DMS 273 treated with DMSO at 0.1 percent for 48 hours (cell line): ENCODE results near the gene CGB5.
A peak's percentile ranks its signal among the peaks of the same experiment; 100 is the strongest.
"Not testable (repeated sequence)": the region's sequence is repeated elsewhere in the genome, so short reads cannot be mapped to it uniquely, and the experiment has no call there.

Source experiments
- DNase-seq: peaks from one replicate; lab custom pipeline; 2025; lab: John Stamatoyannopoulos, UW

Gene CGB5

DNA sequence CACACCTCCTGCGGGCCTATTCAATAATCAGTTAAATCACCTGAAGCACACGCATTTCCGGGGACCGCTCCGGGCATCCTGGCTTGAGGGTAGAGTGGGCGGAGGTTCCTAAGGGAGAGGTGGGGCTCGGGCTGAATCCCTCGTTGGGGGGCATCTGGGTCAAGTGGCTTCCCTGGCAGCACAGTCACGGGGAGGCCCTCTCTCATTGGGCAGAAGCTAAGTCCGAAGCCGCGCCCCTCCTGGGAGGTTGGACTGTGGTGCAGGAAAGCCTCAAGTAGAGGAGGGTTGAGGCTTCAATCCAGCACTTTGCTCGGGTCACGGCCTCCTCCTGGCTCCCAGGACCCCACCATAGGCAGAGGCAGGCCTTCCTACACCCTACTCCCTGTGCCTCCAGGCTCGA is at the start of gene CGB5:
CGB5 (plus strand) TSS at position 301 of the 400 bp plus-strand sequence. CDS start 362 bp downstream, outside the sequence.
- DNase-seq, result not testable (repeated sequence)

DNA sequence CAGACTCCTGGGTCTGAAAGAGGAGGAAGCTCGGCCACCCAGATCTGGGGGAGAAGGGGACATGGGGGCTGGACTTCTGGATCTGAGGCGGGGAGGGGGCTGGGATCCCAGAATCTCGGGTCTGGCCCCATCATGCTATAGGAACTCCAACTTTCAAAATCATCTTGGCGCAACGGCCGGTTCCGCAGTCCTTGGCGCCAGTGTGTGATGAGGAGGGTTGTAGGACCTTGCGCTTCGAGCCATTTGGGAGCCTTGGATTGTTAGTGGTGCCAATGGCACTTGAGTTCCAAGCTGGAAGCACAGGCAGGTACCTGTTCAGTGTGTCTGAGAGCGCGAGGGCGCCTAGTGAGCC is 49.6 kb upstream of the CGB5 start:
- DNase-seq, result no peak

DNA sequence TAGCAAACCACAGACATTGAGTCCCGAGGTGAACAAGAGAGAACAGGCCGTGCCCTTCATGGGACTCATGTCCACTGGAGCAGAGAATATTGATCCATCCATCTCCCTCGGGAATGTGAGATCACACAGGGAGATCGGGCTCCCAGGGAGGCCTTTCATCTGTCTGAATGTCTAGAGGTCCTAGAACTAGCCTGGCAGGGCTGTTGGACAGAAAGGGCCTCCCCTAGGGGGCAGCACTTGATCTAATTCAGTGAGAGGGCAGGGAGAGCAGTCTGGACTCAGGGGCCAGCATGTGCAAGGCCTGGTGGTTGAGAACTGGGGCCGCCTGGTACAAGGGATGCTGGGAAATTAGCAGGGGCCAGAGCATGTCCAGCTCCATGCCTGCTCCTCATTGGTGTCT is 45.7 kb upstream of the CGB5 start:
- DNase-seq, result peak; percentile 27

DNA sequence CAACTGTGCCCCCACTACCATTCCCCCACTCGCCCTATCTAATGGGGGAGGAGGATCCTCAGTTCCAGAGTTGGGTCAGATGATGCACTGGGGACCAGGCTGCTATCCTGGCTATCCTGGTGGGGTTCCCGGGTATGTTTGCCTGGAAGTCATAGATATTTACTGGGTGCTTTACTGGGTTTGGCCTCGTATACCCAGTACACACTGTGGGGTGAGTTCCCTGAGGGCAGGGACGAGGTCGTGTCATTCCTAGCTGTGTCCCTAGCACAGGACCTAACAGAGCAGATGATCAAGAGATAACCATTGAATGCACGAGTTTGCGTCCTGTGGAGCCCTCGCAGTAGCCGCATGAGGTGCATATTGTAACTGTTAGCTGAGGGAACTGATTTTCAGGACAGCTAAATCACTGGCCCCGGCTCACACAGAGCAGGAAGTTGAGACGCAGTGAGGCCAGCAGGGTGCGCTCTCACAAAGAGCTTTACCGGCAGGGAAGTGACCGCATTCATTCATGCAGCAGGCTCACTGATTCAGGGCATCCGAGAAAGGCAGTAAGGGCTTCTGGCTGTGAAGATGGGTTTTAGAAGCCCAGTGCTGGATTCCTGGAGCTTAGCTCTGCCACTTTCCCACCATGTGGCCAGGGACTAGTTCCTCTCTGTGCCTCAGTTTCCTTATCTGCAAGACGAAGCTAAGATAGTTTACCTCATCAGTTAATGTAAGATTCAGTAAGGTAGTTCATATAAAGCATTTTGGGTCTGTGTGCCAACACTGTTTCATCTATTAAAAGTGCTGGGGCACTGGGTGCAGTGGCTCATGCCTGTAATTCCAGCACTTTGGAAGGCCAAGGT is 43.9 kb upstream of the CGB5 start:
- DNase-seq, result no peak

DNA sequence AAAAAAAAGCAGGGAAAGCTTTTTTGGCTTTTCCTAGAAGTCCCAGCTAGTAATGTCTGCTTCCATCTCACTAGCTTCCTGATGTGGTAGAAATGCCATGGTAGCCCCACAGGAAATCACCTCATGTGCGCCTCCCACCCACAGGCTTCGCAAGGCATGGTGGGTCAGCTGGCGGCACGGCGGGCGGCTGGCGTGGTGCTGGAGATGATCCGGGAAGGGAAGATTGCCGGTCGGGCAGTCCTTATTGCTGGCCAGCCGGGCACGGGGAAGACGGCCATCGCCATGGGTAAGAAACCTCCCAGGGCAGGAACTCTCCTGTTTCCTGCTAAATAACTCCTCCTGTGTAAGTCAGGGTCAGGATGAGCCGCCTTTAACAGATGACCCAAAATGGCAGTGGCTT is 39.5 kb upstream of the CGB5 start:
- no peak for DNase-seq

DNA sequence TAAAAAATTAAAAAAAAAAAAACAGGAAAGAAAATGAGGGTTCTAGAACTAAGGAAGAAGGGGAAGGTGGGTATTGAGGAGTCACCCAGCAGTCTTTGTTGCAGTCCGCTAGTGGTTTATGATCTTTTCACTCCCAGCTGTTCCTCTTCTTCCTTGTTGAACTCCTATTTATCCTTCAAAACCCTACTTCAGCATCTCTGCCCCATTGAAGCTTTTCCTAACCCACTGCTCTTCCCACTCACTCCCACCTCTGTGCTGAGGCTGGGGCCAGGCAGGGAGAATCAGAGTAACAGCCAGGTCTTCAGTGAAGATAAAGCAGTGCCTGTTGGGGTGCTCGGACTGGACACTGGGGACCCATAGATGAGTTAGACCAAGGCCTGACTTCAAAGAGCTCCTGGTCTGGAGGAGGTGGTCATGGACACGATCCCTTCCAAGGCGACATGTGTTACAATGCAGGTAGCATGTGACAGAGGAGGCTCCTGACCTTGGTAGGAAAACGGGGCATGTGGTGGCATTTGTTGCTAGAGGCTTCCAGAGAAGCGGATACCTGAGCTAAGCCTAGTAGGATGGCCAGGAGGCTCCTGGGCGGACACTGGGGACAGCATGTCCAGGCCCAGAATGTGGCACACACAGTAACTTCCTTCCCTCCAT is 38.6 kb upstream of the CGB5 start:
- DNase-seq, result no peak

DNA sequence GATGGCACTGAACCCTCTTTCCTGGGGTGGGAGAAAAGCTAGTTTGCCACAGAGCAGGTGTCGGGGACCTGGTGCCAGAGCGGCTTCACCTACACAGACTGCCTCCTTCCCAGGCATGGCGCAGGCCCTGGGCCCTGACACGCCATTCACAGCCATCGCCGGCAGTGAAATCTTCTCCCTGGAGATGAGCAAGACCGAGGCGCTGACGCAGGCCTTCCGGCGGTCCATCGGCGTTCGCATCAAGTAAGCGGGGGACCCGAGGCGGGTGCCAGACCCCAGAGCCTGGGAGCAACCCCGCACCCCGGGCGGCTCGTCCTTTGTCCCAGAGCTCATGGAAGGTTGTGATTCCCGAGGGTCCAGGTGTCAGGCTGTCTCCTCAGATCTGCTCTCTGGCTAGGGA is 36.7 kb upstream of the CGB5 start:
- DNase-seq, result no peak

DNA sequence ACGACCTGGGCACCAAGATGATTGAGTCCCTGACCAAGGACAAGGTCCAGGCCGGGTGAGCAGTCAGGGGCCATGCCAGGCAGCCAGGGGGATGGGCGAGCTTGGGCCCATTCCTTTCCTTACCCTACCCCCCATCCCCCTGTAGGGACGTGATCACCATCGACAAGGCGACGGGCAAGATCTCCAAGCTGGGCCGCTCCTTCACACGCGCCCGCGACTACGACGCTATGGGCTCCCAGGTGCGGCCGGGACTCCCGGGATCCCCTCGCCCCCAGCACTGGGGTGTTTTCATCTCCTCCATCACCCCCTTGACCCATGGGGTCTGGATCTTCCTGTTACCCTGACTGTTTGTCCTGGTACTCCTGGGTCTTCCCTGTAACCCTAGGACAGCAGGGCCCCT is 33.8 kb upstream of the CGB5 start:
- no peak for DNase-seq

DNA sequence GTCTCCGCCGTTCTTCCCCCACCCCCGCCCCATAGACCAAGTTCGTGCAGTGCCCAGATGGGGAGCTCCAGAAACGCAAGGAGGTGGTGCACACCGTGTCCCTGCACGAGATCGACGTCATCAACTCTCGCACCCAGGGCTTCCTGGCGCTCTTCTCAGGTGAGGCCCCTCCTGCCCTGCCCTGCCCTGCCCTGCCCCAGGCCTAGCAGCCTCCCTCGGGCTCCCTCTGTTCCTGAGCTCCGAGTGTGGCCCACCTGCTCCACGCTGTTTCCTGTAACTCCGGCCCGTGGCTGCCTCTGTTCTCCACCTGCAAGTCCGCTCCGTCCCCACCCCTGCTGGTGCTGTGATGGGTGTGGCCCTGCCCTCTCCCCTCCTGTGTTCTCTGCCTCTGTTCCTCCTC is 33.2 kb upstream of the CGB5 start:
- DNase-seq, result no peak

DNA sequence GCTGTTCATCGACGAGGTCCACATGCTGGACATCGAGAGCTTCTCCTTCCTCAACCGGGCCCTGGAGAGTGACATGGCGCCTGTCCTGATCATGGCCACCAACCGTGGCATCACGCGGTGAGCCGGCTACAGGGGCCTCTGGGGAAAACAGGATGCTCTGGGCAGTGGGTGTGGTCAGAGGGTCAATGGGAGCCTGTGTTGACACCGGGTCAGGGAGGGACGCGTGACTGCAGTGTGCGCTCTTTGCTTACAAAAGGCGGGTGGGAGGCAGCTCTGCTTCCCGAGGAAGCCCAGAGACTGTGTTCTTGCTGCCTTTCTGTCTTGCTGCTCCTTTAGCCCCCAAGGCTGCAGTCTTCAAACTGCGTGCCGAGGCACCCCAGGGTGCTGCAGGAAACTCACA is 32.5 kb upstream of the CGB5 start:
- DNase-seq, result no peak

DNA sequence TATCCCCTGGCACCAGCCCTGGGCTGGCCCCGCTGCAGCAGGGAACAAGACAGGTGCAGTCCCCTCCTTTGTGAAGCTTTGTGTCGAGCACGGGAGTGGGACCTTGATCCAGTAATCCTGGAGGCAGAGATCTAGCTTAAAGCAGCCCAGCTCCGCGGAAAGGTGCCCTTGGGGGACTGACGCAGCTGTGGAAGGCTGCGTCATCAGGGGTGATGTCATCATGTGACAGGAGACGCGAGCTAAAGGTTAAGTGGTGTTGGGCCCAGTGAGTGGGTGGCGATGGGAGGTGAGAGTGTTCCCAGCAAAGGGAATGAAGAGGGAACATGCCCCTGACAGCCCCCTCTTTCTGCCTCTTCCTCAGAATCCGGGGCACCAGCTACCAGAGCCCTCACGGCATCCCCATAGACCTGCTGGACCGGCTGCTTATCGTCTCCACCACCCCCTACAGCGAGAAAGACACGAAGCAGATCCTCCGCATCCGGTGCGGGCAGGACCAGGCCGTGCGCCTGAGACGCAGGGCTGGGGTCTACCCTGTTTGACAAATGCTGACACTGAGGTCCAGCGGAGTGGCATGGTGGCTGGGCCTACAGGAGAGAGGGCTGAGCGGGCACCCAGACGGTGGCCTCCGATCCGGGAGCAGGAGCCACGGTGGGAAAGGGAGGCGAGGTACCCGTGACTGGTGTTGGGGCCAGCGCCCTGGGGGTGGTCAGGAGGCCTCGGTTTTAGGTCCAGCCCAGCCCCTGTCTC is 29.4 kb upstream of the CGB5 start:
- DNase-seq, result no peak

DNA sequence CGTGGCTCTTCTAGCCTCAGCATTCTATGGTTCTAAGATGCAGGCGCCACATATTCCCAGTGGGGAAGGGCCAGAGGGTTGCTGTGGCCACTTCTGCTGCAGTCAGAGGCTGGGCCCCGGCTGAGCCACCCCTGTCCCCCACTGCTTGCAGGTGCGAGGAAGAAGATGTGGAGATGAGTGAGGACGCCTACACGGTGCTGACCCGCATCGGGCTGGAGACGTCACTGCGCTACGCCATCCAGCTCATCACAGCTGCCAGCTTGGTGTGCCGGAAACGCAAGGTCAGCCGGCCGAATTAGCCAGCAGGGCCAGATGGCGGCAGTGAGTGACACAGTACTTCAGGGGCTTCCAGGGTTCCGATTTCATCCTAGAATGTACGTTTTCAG is 28.8 kb upstream of the CGB5 start:
- DNase-seq, result no peak

DNA sequence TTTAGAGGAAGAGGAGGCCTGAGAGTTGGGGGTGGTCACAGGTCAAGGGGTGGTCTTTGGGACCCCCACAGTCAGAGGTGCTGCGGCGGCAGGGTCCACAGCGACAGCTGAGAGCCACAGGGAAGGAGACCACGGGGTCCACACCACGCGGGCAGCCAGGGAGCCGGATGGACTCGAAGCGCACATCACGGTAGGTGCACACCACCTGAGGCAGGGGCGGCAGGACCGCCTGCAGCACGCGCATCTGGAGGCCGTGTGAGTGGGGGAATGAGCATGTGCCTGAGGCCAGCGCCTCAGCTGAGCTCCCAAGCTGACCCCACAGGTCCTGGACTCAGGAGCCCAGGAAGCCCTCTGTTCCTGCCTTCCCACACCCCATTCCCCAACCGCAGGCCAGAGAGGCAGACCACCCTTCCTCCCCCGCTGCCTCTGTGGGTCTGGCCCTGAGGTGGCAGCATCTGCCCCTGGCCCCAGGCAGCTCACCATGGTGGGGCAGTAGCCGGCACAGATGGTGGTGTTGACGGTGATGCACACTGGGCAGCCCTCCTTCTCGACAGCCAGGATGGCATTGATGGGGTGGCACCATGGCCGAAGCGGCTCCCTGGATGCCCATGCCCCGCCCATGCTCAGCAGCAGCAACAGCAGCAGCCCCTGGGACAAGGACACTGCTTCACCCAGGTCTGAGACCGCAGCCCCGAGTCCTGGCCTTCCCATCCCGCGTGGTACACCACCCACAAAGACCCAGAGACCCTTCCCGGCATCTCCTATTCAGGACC is 27.4 kb upstream of the CGB5 start:
- no peak for DNase-seq

DNA sequence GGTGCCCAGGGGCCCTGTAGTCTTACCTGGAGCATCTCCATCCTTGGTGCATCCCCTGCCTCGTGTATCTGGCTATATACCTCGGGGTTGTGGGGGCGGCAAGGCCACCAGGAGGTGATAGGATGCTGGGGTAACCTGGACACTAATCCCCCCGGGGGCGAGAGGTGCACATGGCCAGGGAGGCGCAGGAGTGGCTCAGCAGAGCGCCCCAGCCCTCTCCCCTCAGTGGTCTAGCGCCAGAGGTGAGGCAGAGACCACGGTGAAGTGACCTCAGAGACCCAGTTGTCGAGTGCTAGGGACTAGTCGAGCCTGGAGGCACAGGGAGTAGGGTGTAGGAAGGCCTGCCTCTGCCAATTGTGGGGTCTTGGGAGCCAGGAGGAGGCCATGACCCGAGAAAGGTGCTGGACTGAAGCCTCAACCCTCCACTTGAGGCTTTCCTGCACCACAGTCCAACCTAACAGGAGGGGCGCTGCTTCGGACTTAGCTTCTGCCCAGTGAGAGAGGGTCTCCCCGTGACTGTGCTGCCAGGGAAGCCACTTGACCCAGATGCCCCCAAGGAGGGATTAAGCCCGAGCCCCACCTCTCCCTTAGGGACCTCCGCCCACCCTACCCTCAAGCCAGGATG is 26.5 kb upstream of the CGB5 start, which contains the start of gene LHB:
LHB (minus strand) TSS at position 51 of the 625 bp plus-strand sequence; CDS start at position 41, 10 bp downstream.
- DNase-seq, result no peak

DNA sequence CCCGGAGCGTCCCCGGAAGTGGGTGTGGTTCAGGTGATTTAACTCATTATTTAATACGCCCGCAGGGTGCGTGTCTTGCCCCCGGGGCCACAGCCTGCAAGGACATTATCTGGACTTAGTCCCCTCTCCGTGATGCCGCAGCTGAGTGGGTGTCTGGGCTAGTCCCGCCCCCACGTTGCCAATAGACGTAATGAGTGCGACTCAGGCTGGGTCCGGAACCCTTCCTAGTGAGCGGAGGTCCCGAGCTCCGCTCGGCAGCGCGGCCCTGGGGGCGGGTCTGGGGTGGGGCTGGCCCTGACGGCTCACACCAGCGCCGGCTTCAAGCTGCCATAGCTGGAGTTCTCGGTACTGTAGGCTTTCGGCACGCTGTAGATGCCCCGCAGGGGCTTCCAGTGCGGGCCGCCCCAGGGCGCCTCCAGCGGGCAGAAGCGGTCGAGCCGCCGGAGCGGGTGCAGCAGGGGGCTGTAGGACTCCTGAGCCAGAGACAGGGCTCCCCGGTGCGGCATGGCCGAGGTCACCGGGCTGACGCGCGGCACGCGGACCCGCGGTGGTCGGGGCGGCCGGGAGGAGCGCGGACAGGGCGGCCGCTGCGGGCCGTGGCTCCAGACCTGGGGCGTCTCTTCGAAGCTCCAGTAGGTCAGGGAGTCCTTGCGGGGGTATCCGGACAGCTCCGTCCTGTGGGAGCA is 25.8 kb upstream of the CGB5 start:
- peak; percentile 17 for DNase-seq

DNA sequence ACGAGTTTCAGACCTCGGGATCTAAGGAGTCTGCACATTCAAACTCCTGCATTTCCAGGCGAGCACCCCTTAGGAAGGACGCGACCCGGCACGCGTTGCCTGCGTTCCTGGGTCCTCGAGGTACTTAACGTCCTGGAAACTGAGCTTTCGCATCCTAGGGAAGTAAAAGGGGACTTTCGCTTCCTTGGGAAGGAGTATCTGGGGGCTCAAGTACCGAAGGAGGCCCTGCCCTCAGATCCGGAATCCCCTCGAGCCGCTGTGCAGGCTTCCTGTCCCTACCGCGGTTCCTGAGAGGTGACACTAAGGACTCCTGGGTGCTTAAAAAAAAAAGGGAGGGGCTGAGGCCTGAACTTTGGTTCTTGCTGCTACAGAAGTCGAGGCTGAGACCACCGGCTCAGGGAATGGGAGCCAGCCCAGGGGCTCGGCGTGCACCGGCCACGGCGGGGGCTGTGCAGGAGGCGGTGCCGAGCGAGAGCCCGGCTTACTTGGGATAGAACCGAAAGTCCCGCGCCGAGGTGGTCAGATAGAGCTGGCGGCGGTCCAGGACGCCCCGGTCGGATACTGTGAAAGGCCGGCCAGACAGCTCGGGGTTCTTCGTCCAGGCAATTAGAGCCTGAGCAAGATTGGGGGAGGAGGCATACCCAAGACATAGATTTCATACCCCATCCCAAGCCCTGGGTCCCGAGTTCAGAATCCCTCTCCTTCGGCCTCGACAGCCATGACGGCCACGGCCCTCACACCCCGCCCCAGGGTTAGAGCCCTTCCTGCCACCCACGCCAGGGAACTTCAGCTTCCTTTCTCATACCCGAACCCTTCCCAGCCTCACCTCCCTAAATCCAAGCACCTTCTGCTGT is 25.0 kb upstream of the CGB5 start:
- not testable (repeated sequence) for DNase-seq

DNA sequence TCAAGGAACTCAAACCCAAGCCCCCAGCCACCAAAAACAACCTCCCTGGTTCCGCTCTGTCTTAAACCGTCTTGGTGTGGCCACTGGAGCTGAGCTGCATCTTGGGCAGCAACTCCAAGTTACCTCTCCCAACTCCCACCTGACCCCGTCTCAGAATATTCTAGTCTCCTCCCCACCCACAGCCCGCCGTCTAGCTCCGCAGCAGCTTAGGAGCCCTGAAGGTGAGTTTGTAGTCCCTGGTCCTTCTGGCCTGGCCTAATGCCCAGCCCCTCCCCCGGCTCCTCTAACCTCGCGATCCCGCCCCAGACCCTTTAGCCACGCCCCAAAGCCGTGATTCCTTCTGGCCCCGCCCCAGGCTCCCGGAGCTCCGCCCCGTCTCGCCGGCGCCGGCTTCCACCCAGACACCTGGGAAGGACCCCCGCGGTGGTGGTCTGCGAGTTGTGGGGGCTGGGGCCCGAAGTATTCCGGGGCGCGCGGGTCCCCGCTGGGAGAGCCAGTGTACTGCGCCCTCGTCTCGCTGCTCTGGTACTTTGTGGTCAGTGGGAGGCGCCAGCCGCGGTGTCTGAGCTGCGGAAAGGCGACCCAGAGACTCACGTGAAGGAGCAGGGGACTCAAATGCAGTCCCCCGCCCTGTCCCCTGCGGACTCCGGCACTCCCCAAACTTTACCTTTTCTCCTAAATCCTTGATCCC is 24.3 kb upstream of the CGB5 start:
- no peak for DNase-seq

DNA sequence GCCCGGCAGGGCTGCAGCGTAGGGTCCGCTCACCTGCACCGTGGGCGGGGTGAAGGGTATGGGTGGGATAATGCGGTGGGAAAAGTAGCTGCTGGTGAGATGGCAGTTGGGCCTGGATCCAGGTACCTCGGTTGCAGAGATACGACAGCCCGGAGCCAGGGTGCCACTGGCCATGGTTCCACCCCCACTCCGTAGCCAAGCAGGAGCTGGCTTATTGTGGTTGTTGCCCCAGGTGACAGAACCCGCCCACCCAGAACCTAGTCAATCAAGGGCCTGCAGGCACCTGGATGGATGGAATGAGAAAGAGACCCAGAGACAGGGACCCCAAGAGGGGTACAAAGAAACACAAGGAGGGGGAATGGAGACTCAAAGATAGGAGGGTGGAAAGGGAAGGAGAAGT is 23.3 kb upstream of the CGB5 start:
- DNase-seq, result no peak
